HG03196 (cell line): ENCODE results near the gene CDPF1.
"Not testable (repeated sequence)": the region's sequence is repeated elsewhere in the genome, so short reads cannot be mapped to it uniquely, and the experiment has no call there.

Source experiments
- ATAC-seq: cut with Tn5 transposase; IDR thresholded peaks from one replicate; pipeline ENCODE4 v1.9.1; 2021; ENCODE audit not compliant: unreplicated experiment

CDPF1 gene

GRCh38 chr22:46226577-46226976, 23.5 kb downstream of the CDPF1 start:
- ATAC-seq: no peak

- no peak for ATAC-seq
Measured at GRCh38 chr22:46225631-46226030, 24.5 kb downstream of the CDPF1 start.

DNA sequence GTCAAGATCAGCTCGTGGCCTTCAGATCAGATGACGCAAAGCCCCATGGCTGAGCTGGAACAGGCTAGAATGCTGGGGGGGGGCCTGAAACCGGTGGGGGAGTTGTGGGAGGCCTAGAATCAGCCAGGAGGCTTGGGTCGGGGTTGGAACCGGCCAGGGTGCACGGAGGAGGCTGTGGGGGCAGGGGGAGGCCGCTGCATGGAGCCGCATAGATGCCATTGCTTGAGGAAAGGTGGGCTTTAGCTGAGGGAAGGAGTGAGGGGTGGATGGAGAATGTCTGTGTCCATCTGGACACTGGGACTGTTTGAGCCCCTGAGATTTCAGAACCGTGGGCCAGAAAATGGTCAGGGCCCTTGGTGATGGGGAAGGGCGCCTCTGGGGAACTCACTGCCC, 25.2 kb downstream of the CDPF1 start:
- ATAC-seq: no peak

GRCh38 chr22:46224044-46224897, 25.8 kb downstream of the CDPF1 start:
- ATAC-seq: no peak

DNA sequence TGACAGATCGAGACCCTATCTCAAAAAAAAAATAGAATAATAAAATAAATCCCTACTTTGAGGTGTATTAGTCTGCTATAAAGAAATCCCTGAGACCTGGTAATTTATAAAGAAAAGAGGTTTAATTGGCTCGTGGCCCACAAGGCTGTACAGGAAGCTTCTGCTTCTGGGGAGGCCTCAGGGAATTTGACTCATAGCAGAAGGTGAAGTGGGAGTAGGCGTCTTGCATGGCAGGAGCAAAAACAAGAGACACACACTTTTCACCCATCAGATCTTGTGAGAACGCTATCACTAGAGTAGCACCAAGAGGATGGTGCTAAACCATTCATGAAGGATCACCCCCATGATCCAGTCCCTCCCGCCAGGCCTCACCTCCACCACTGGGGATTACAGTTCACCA, 29.2 kb downstream of the CDPF1 start:
- no peak for ATAC-seq

DNA sequence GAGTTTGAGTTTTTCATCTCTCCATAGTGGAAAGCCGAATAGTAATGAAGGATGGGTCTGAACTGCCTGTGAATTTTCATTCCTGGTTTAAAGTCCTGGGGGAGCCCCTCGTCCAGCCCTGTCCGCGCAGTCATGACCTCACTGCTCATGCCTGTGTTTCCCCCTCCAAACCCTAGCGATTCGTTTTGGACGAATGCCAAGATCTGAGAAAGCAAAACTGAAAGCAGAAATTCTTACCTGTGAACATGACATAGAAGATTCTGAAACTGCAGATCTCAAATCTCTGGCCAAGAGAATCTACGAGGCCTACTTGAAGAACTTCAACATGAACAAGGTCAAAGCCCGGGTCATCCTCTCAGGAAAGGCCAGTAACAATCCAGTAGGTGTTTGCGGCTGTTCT, 30.5 kb downstream of the CDPF1 start:
- no peak for ATAC-seq

DNA sequence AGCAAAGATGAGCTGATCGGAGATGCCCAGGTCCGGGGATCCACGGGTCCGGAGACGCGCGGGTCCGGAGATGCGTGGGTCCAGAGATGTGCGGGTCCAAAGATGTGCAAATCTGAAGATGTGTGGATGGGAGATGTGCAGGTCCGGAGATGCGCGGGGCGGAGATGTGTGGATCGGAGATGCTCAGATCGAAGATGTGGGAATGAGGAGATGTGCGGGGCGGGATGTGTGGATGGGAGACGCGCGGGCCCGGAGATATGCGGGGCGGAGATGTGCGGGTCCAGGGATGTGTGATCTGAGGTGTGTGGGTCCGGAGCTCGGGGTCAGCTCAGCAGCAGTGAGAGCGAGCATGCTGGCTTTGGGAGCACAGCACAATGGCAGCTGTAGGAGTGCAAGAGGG, 35.5 kb downstream of the CDPF1 start:
- ATAC-seq: no peak

- no peak for ATAC-seq
Measured at GRCh38 chr22:46214149-46214548, 35.9 kb downstream of the CDPF1 start.

DNA sequence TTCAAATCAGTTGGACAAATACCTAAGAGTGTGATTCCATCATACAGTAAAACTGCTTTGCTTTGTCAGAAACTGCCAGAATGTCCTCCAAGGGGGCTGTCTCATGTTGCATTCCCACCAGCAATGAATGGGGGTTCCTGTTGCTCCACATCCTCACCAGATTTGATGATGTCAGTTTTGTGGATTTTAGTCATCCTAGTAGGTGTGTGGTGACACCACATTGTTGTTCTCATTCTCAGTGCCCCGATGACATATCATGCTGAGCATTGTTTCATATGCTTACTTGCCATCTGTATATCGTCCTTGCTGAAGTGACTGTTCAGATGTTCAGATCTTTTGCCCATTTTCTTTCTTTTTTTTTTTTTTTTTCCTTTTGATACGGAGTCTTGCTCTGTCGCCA, 37.0 kb downstream of the CDPF1 start:
- no peak for ATAC-seq

- no peak for ATAC-seq
Measured at GRCh38 chr22:46212195-46212594, 37.9 kb downstream of the CDPF1 start.

DNA sequence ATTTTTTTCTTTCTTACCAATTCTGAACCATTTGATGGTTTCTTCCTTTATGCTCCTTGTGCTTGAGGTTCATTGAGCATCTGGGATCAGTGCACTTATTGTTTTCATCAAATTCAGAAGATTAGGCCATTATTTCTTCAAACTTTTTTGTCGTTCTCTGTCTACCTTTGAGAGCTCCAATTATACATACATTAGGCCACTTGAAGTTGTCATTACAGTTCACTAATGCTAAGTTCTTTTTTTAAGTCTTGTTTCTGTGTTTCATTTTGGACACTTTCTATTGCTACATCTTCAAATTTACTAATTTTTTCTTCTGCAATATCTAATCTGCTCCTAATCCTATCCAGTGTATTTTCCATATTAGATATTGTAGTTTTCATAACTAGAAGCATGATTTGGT, 40.8 kb downstream of the CDPF1 start:
- no peak for ATAC-seq

DNA sequence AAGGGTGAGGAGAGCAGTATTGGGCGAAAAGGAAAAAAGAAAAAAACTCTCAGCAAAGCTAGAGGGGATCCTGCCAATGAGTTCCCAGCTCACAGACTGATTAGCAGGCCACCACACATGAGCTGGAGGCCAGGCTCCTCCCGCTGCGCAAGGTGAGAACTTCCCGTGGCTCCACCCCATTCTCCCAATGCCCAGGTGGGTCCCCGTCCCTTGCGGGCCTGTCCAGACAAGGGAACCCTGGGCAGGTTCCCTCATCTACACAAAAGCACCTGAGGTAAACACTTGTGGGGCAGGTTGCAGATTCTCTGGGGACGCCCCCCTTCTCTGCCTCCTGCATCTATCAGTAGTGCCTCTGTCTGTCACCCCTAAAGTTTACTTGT, 46.5 kb downstream of the CDPF1 start:
- ATAC-seq: no peak

DNA sequence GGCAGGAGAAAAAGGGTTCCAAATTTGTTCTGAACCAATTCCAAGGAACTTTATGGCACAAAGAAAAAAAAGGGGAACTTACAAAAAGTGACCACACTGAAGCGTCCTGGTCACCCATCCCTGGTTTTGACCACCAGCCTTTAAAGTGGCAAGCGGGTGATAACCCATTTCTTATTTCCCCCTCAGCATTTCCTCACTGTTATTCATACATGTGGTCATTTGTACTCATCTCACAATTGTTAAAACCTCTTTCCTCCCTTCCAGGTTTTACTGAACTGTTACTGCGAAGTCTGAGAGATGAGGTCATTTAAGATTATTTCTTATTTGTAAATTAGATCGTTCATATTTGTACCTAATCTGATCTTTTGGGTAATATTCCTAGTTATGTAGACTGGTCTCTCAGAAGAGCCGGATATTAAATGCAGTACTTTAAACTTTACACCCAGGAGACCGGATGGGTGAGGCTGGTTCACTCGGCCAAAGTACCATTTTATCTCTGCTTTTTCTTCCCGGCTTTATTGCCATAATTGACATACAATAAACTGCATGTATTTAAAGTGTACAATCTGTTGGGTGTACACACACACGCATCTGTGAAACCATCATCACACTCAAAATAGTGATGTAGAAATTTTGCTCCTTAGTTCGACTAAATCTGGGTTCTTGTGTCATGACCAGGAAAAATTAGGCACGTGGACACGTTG, 47.0 kb downstream of the CDPF1 start:
- ATAC-seq: no peak

DNA sequence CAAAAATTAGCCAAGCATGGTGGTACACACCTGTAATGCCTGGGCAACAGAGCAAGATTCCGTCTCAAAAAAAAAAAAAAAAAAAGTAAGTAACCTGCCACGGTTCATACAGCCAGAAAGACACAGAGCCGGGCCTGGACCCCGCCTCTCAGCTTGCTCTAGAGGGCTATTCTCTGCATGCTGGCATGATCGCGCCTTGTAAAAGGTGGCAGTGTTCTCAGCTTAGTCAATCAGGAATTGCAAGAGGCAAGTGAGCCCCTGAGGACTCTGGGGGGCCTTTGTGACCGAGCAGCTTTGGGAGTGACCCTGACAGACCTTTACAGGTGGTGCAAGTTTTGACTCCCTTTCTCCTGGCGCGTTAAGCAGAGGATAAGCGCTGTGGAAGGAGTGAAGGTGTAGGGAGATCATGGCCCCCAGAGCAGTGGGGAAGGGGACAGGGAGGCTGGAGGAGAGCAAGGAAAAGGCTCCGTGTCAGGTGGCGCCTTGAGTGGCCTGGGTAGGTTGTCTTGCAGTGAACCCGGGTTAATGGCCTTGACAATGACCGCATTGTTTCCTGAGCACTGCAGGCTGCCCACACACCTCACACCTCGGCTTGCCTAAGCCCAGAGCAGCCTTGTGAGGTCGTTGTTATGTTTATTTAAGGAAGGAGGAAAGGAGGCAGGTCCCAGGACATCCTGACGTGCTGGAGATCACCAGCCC, 48.9 kb downstream of the CDPF1 start:
- no peak for ATAC-seq

DNA sequence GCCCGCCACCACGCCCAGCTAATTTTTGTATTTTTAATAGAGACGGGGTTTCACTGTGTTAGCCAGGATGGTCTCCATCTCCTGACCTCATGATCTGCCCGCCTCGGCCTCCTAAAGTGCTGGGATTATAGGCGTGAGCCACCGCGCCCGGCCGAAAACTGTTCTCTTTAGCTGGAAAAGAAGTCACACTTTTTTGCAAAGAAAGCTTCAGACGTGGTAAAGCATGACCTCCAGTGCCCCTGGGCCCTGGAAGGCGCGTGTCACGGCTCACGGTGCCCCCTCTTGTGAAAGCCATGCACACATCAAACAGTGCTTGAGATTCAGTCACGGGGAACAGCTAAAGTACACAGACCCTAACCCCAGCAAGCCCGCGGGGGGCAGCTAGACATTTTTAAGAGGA, 51.3 kb downstream of the CDPF1 start:
- ATAC-seq: not testable (repeated sequence)

DNA sequence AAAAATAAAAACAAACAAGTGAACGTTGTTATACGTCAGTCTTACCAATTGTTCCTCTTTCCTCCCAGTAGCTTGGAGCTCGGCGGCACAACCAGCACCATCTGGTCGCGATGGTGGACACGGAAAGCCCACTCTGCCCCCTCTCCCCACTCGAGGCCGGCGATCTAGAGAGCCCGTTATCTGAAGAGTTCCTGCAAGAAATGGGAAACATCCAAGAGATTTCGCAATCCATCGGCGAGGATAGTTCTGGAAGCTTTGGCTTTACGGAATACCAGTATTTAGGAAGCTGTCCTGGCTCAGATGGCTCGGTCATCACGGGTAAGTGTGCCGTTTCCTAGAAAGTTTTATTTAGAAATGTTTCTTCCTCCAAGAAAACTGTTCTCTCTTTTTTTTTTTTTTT, 51.8 kb downstream of the CDPF1 start:
- ATAC-seq: no peak

DNA sequence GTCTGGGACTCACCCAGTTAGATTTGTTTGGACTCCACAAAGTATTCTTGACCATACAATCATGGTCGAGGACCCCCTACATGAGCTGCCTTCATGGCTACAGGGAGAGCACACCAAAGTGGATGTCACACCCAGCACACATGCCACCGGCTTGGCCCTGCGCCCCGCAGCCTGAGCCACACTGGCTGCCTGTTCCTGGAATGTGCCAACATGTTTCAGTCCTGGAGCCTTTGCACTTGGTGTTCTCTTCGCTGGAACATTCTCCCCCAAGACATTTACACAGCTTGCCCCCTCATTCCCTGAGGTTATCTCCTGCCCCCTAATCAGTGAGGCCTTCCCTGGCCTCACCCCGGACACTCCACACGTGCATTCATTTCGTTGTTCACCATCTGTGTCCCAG, 53.8 kb downstream of the CDPF1 start:
- no peak for ATAC-seq

DNA sequence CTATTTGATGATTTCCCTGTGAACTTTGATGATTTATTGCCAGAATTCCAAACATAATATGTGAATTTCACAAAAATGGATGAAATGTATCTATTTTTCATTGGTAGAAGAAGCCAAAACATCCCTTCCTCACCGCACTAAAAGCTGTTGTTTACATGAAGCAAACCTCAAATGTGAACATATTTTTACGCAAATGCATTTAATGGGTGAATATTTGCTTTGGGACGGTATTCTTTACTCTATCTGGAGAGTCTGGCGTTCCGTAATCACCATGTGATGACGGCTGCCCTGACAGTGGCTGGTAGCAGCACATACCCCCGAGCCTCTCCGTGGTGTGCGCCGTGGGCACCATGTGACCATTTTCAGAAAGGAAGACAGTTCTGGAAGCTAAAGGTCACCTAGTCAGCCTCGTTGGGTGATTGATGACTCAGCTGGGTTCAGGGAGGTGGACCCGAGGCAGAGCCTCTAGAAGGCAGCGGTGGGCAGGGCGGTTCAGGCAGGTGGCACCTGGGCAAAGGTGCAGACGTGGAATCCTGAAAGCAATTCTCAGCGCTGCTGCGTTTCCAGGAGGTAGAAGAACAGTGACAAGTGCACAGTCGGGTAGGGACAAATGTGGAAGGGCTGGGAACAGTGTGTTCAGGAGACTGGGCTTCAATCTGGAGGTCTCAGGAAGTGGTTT, 54.5 kb downstream of the CDPF1 start:
- no peak for ATAC-seq
